A549 treated with CORT108297 at 1 μM for 4 hours (cell line): ENCODE results near the gene A2ML1. TPM values are rescaled to one million over a fixed set of nuclear protein-coding genes. Genes with fewer than 3 reads are reported as not detected.

Experiments
- total RNA-seq: library from RNA; stranded (reverse); fragments of 200-300 nt; extraction: Qiagen RNA extraction; gene quantifications from 5 replicates; pipeline ENCODE4 v1.2.3, GENCODE V29; 2022

Gene A2ML1
- total RNA-seq, result not detected in 5 replicates

GRCh38 chr12:8822298-8822697 lies at the start of gene A2ML1:
Gene A2ML1, plus strand, starts transcription at chr12:8822621. Its CDS starts 31 bp downstream, at chr12:8822652.

GRCh38 chr12:8914033-8914715 lies 91.8 kb downstream of the A2ML1 start, which contains the start of gene PHC1:
Gene PHC1, plus strand, starts transcription at chr12:8914509. Its CDS starts 3,169 bp downstream, at chr12:8917678.

Other genes with a start within 250 kb of the A2ML1 start
- 0.05 to 0.13 TPM (median 0.11 TPM) in 4 of 5 replicates, not detected in the other for gene AICDA, start 209.8 kb upstream of the A2ML1 start, total RNA-seq
- 0.09 to 0.25 TPM (median 0.14 TPM) in 3 of 5 replicates, not detected in the others for gene MFAP5, start 159.8 kb upstream of the A2ML1 start, total RNA-seq
- gene RIMKLB, start 124.6 kb upstream of the A2ML1 start, total RNA-seq, result 15.1 to 17.9 TPM (median 17.3 TPM) in 5 replicates
- 8.2 to 11.9 TPM (median 10.8 TPM) in 5 replicates for gene PHC1, start 91.9 kb downstream of the A2ML1 start, total RNA-seq
- gene M6PR, start 127.0 kb downstream of the A2ML1 start, total RNA-seq, result 153 to 167 TPM (median 159 TPM) in 5 replicates
- gene KLRG1, start 166.9 kb downstream of the A2ML1 start, total RNA-seq, result 1.6 to 2.5 TPM (median 1.9 TPM) in 5 replicates